Ovary (tissue), 10 donors: ENCODE results near the gene MECR. TPM values are rescaled to one million over a fixed set of nuclear protein-coding genes. Genes with fewer than 3 reads are reported as not detected.

ENCODE experiments used
- DNase-seq, 5 donors: peaks; one replicate each; pipeline ENCODE4 v3.0.0-alpha.2; 2019 to 2020
- H3K27ac ChIP-seq, 2 donors: fragments of 200-600 bp; one replicate each; pipeline versions ENCODE4 v1.5.1 to v1.8.0; 2019 to 2022
- H3K27me3 ChIP-seq: fragments of 200-600 bp; one replicate; pipeline ENCODE4 v1.8.0; 2022
- H3K36me3 ChIP-seq: fragments of 200-600 bp; sonication (generic); one replicate; pipeline ENCODE4 v1.5.1; 2019
- H3K4me1 ChIP-seq: one replicate; pipeline ENCODE4 v1.8.1; 2013; ENCODE audit warnings: mild to moderate bottlenecking, moderate library complexity; ENCODE audit not compliant: insufficient read depth
- H3K4me3 ChIP-seq: fragments of 200-600 bp; sonication (generic); one replicate; pipeline ENCODE4 v1.5.1; 2017
- H3K9me3 ChIP-seq, 2 donors: fragments of 200-600 bp in 1 of 2; sonication (generic) in 1 of 2; one replicate each; pipeline versions ENCODE4 v1.5.1 to v1.8.1; 2013 to 2019; ENCODE audit warnings: mild to moderate bottlenecking in 1 of 2, moderate library complexity in 1 of 2
- CTCF ChIP-seq, 3 donors: fragments of 450-650 bp in 2 of 3; fragments of 200-600 bp in 1 of 3; IDR thresholded peaks; one replicate each; pipeline versions ENCODE4 v1.5.1 to v1.8.0; 2016 to 2022; ENCODE audit warnings: antibody characterized with exemption in 3 of 3, mild to moderate bottlenecking in 1 of 3
- EP300 ChIP-seq: sonication (generic); formaldehyde crosslinking; IDR thresholded peaks from one replicate; pipeline ENCODE4 v1.6.1; 2017; ENCODE audit warnings: antibody characterized with exemption
- POLR2A ChIP-seq: fragments of 450-650 bp; IDR thresholded peaks from one replicate; pipeline ENCODE4 v1.6.1; 2017; ENCODE audit warnings: antibody characterized with exemption, mild to moderate bottlenecking, moderate library complexity
- WGBS, 3 donors: extraction: QIAGEN DNeasy Blood & Tissue Kit in 1 of 3; methylation state at CpG; one replicate each; pipeline versions ENCODE4 v1.1.5 to v1.1.7; 2013 to 2017; 5-methylcytosine and 5-hydroxymethylcytosine counted together
- intact Hi-C, 4 donors: fragments of 100-400 bp; cut with DNase I; formaldehyde crosslinking; loops; one replicate each; pipeline versions ENCODE4 v1.11.0 to v1.15.1; 2022 to 2023
- long read RNA-seq, 3 donors: library from polyadenylated mRNA in 2 of 3; unstranded in 2 of 3; transcript quantifications; one replicate each; pipeline ENCODE4 v2.0.0 and lab custom pipeline, GENCODE V29; 2021 to 2026
- polyA plus RNA-seq, 2 donors: library from polyadenylated mRNA; stranded (reverse); fragments of 200-250 nt in 1 of 2; fragments of 350-450 nt in 1 of 2; fragmentation: Illumina TruSeq in 1 of 2; extraction: RNeasy Lipid Tissue Mini Kit (QIAGEN cat#74804) in 1 of 2; gene quantifications; one replicate each; pipeline ENCODE4 v1.2.3, GENCODE V29; 2013 to 2014
- total RNA-seq, 7 donors: library from RNA; depleted of rRNA in 2 of 7; stranded (reverse); fragments of >200 nt in 2 of 7; fragmentation: NEBNext Ultra II Directional in 3 of 7; extraction: Animal tissue kit (Norgen Biotek cat#: 25700) in 3 of 7; gene quantifications; one replicate each; pipeline versions ENCODE4 v1.1.0 to v1.2.4, GENCODE V29; 2016 to 2023
- donor health status: DM: no; HTN: no; CAD: no; lungs with moderate emphysema.
- donor health status: DM: no; HTN: no; CAD: no.
- donor health status: Bipolar disorder and iron deficiency.
- donor health status: DM: yes; HTN: yes; CAD: no.
- donor health status: DM: no; HTN: no; CAD: no.
- donor health status: DM: yes; HTN: yes; CAD: no.

Gene MECR
- total RNA-seq (10 to 100 TPM; 11.9 to 33.9 (median 21.6) TPM), polyA plus RNA-seq (10 to 100 TPM; 16.2 to 16.3 TPM)
- long read RNA-seq, donor 1, transcript MECR-201 (10 exons, 1,353 nt) = major isoform, 61 of 145 reads
- long read RNA-seq, donor 1, transcript MECR-202 (10 exons, 2,416 nt) = minor isoform, 14 of 145 reads
- long read RNA-seq, donor 1, partial matches to known transcripts = 19 of 145 reads
- long read RNA-seq, donor 1, other reads (novel, unspliced or antisense) = 51 of 145 reads
- long read RNA-seq, donor 2, transcript MECR-201 (10 exons, 1,353 nt) = major isoform, 12 of 36 reads
- long read RNA-seq, donor 2, partial matches to known transcripts = 24 of 36 reads
- long read RNA-seq, donor 2, other reads (novel, unspliced or antisense) = 0 of 36 reads
- long read RNA-seq, donor 3, transcript MECR-201 (10 exons, 1,353 nt) = major isoform, 17 of 44 reads
- long read RNA-seq, donor 3, transcript MECR-202 (10 exons, 2,416 nt) = minor isoform, 7 of 44 reads
- long read RNA-seq, donor 3, partial matches to known transcripts = 6 of 44 reads
- long read RNA-seq, donor 3, other reads (novel, unspliced or antisense) = 14 of 44 reads

- intact Hi-C loops = loop anchor here in 2 of 4 donors (10.0 kb wide), 2 partner anchors 854 to 1554 kb away; no protein-coding TSS in a partner anchor
- no peaks in the 10 kb centered on the region for H3K36me3 ChIP-seq
- DNase-seq = peak; percentile 91 to 97 (median 95)
- 1 to 2% (median 2%) methylated on average over 45 to 52 of the region's 52 CpGs for WGBS, 3 donors
- H3K4me3 ChIP-seq = peak within 1 kb of the TSS; percentile 92
- H3K9me3 ChIP-seq = no peaks in the 10 kb centered on the region
- H3K27me3 ChIP-seq = no peaks in the 10 kb centered on the region
- H3K27ac ChIP-seq = peak within 1 kb of the TSS; percentile 56 to 71
- peaks cover 2% of the 10 kb centered on the region for H3K4me1 ChIP-seq
- TF ChIP-seq EP300 (no peak), CTCF (IDR thresholded peaks at IDR 0.05) (peak in 2 of 3 donors; percentile 12 to 31), POLR2A (peak; percentile 45)
Measured at GRCh38 chr1:29230553-29231378, at the start of gene MECR. MECR (minus strand) TSS chr1:29230934; CDS start chr1:29230906, 28 bp downstream.

GRCh38 chr1:29279951-29280391, 49.2 kb upstream of the MECR start:
- H3K9me3 ChIP-seq = no peaks in the 10 kb centered on the region
- H3K36me3 ChIP-seq = no peaks in the 10 kb centered on the region
- H3K27ac ChIP-seq = no peak overlapping the region
- DNase-seq = no peak
- no peak overlapping the region for H3K4me3 ChIP-seq
- WGBS, 3 donors = 79 to 84% (median 81%) methylated on average over 11 of the region's 11 CpGs
- TF ChIP-seq CTCF (IDR thresholded peaks at IDR 0.05) (no peak), EP300 (no peak), POLR2A (no peak)
- intact Hi-C loops = no loop called here
- no peaks in the 10 kb centered on the region for H3K27me3 ChIP-seq
- H3K4me1 ChIP-seq = peaks cover 3% of the 10 kb centered on the region

GRCh38 chr1:29279406-29279805, 48.7 kb upstream of the MECR start:
- no peak overlapping the region for H3K27ac ChIP-seq
- DNase-seq = no peak
- no peaks in the 10 kb centered on the region for H3K9me3 ChIP-seq
- no peak overlapping the region for H3K4me3 ChIP-seq
- H3K36me3 ChIP-seq = no peaks in the 10 kb centered on the region
- WGBS, 3 donors = 94 to 96% (median 95%) methylated on average over 13 of the region's 13 CpGs
- TF ChIP-seq EP300 (no peak), CTCF (IDR thresholded peaks at IDR 0.05) (no peak), POLR2A (no peak)
- H3K4me1 ChIP-seq = no peaks in the 10 kb centered on the region
- intact Hi-C loops = no loop called here
- no peaks in the 10 kb centered on the region for H3K27me3 ChIP-seq

GRCh38 chr1:29278124-29278523, 47.4 kb upstream of the MECR start:
- Histone ChIP-seq H3K4me3 (no peak overlapping the region), H3K27ac (no peak overlapping the region), H3K9me3 (no peaks in the 10 kb centered on the region), H3K27me3 (no peaks in the 10 kb centered on the region), H3K4me1 (no peaks in the 10 kb centered on the region), H3K36me3 (no peaks in the 10 kb centered on the region)
- 66 to 88% (median 83%) methylated on average over 3 of the region's 3 CpGs for WGBS, 3 donors
- intact Hi-C loops = no loop called here
- no peak for TF ChIP-seq POLR2A
- no peak for TF ChIP-seq CTCF (IDR thresholded peaks at IDR 0.05)
- no peak for DNase-seq
